Ovary (tissue), 3 donors: ENCODE data around the gene PLXNA4.

Source experiments
- CTCF ChIP-seq, 3 donors: fragments of 450-650 bp in 2 of 3; fragments of 200-600 bp in 1 of 3; IDR thresholded peaks; one replicate each; pipeline versions ENCODE4 v1.5.1 to v1.8.0; 2016 to 2022; ENCODE audit warnings: antibody characterized with exemption in 3 of 3, mild to moderate bottlenecking in 1 of 3
- POLR2A ChIP-seq: fragments of 450-650 bp; IDR thresholded peaks from one replicate; pipeline ENCODE4 v1.6.1; 2017; ENCODE audit warnings: antibody characterized with exemption, mild to moderate bottlenecking, moderate library complexity
- donor health status: DM: no; HTN: no; CAD: no.

GRCh38 chr7:132542895-132543294 lies 33.4 kb downstream of the PLXNA4 start:
- TF ChIP-seq CTCF (IDR thresholded peaks at IDR 0.05) (no peak), POLR2A (no peak)
